Right lobe of liver (tissue), 6 donors: ENCODE measurements around the gene DSP. TPM values are rescaled to one million over a fixed set of nuclear protein-coding genes. Genes with fewer than 3 reads are reported as not detected.

Source experiments
- ATAC-seq, 4 donors: fragments of 200-7000 bp; cut with Tn5 transposase; one replicate each; pipeline ENCODE4 v1.9.1; 2020; ENCODE audit warnings: mild to moderate bottlenecking in 4 of 4, moderate library complexity in 4 of 4
- DNase-seq, 3 donors: peaks; one replicate each; pipeline ENCODE4 v3.0.0-alpha.2; 2020
- H3K27ac ChIP-seq, 3 donors: fragments of 200-600 bp; one replicate each; pipeline ENCODE4 v1.8.0; 2022
- H3K27me3 ChIP-seq, 2 donors: fragments of 200-600 bp; one replicate each; pipeline ENCODE4 v1.8.0; 2022
- H3K36me3 ChIP-seq, 4 donors: fragments of 200-600 bp; sonication (generic) in 1 of 4; one replicate each; pipeline versions ENCODE4 v1.5.1 to v1.8.0; 2017 to 2022; ENCODE audit warnings: control low read depth in 1 of 4
- H3K4me1 ChIP-seq, 4 donors: fragments of 200-600 bp; sonication (generic) in 1 of 4; one replicate each; pipeline versions ENCODE4 v1.5.1 to v1.8.0; 2017 to 2022; ENCODE audit warnings: control low read depth in 1 of 4
- H3K4me3 ChIP-seq, 3 donors: fragments of 200-600 bp; one replicate each; pipeline ENCODE4 v1.8.0; 2022
- H3K9me3 ChIP-seq, 4 donors: fragments of 200-600 bp; sonication (generic) in 1 of 4; one replicate each; pipeline versions ENCODE4 v1.5.1 to v1.8.0; 2017 to 2022; ENCODE audit warnings: control low read depth in 1 of 4
- POLR2A ChIP-seq: fragments of 450-650 bp; IDR thresholded peaks from one replicate; pipeline ENCODE4 v1.6.1; 2017; ENCODE audit warnings: antibody characterized with exemption, mild to moderate bottlenecking
- WGBS: methylation state at CpG from one replicate; pipeline ENCODE4 v1.1.6; 2018; ENCODE audit warnings: low coverage, low lambda C conversion rate; ENCODE audit not compliant: insufficient coverage; ENCODE audit errors: missing lambda C conversion rate; 5-methylcytosine and 5-hydroxymethylcytosine counted together
- intact Hi-C, 2 donors: fragments of 100-400 bp; cut with DNase I; formaldehyde crosslinking; loops; one replicate each; pipeline versions ENCODE4 v1.11.2 to v1.14.1; 2022
- long read RNA-seq: library from polyadenylated mRNA; unstranded; transcript quantifications from one replicate; pipeline ENCODE4 v2.0.0, GENCODE V29; 2019
- total RNA-seq, 6 experiments: library from RNA; depleted of rRNA in 2 of 6; stranded (reverse); fragments of >200 nt in 2 of 6; fragmentation: NEBNext Ultra II Directional in 3 of 6; extraction: Animal tissue kit (Norgen Biotek cat#: 25700) in 3 of 6; gene quantifications; one replicate each; pipeline versions ENCODE4 v1.1.0 to v1.2.4, GENCODE V29; 2016 to 2023
- TF ChIP-seq, protein P1 (sequence below), 4 donors: fragments of 200-600 bp in 3 of 4; fragments of 450-650 bp in 1 of 4; IDR thresholded peaks; one replicate each; pipeline versions ENCODE4 v1.5.1 to v1.8.0; 2016 to 2022; ENCODE audit warnings: antibody characterized with exemption in 4 of 4, mild to moderate bottlenecking in 2 of 4
- donor health status: DM: no; HTN: yes; CAD: no.
- donor health status: DM: no; HTN: no; CAD: no.
- donor health status: DM: no; HTN: no; CAD: no.
- donor health status: DM: no; HTN: yes; CAD: no.
- donor health status: DM: no; HTN: yes; CAD: no.

The DSP gene, protein sequence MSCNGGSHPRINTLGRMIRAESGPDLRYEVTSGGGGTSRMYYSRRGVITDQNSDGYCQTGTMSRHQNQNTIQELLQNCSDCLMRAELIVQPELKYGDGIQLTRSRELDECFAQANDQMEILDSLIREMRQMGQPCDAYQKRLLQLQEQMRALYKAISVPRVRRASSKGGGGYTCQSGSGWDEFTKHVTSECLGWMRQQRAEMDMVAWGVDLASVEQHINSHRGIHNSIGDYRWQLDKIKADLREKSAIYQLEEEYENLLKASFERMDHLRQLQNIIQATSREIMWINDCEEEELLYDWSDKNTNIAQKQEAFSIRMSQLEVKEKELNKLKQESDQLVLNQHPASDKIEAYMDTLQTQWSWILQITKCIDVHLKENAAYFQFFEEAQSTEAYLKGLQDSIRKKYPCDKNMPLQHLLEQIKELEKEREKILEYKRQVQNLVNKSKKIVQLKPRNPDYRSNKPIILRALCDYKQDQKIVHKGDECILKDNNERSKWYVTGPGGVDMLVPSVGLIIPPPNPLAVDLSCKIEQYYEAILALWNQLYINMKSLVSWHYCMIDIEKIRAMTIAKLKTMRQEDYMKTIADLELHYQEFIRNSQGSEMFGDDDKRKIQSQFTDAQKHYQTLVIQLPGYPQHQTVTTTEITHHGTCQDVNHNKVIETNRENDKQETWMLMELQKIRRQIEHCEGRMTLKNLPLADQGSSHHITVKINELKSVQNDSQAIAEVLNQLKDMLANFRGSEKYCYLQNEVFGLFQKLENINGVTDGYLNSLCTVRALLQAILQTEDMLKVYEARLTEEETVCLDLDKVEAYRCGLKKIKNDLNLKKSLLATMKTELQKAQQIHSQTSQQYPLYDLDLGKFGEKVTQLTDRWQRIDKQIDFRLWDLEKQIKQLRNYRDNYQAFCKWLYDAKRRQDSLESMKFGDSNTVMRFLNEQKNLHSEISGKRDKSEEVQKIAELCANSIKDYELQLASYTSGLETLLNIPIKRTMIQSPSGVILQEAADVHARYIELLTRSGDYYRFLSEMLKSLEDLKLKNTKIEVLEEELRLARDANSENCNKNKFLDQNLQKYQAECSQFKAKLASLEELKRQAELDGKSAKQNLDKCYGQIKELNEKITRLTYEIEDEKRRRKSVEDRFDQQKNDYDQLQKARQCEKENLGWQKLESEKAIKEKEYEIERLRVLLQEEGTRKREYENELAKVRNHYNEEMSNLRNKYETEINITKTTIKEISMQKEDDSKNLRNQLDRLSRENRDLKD (N-terminal part only)
- total RNA-seq = 10 to 100 TPM; 64.6 to 94.2 (median 82.1) TPM
- long read RNA-seq, partial matches to known transcripts = 13 of 15 reads
- long read RNA-seq, other reads (novel, unspliced or antisense) = 2 of 15 reads

DNA sequence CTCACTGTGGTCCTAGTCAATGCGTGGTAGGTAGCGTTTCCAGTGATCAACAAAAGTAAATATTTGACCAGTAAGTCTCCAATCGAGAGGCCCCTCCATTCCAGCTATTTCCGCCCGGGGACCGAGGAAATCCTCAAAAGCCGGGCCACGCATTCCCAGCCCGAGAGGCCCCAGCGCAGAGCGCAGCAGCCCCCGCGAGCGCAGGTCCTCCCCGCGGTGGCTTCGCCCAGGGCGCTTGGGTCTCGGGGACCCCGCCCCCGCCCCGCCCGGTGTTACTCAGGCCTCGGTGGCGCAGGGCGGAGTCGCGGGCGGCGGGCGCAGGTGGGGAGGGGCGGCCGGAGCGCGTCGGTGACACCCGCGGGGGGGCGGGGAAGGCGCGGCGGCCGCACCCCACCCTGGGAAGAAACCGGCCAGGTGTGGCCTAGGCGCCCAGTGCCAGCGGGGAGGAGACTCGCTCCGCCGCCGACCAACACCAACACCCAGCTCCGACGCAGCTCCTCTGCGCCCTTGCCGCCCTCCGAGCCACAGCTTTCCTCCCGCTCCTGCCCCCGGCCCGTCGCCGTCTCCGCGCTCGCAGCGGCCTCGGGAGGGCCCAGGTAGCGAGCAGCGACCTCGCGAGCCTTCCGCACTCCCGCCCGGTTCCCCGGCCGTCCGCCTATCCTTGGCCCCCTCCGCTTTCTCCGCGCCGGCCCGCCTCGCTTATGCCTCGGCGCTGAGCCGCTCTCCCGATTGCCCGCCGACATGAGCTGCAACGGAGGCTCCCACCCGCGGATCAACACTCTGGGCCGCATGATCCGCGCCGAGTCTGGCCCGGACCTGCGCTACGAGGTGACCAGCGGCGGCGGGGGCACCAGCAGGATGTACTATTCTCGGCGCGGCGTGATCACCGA, at the start of gene DSP:
DSP (plus strand) TSS at position 497 of the 890 bp plus-strand sequence; CDS start at position 742, 245 bp downstream.
- Histone ChIP-seq H3K36me3 (no peaks in the 10 kb centered on the region), H3K27me3 (no peaks in the 10 kb centered on the region), H3K4me3 (peak within 1 kb of the TSS; percentile 61 to 83 (median 71)), H3K27ac (peak within 1 kb of the TSS; percentile 87 to 94 (median 92)), H3K9me3 (no peaks in the 10 kb centered on the region), H3K4me1 (peaks cover 0 to 20% (median under 1%) of the 10 kb centered on the region in 4 donors)
- 2% methylated on average over 15 of the region's 105 CpGs for WGBS
- ATAC-seq = peak; percentile 70 to 86 (median 78)
- peak; percentile 94 for TF ChIP-seq POLR2A
- TF ChIP-seq, protein P1, sequence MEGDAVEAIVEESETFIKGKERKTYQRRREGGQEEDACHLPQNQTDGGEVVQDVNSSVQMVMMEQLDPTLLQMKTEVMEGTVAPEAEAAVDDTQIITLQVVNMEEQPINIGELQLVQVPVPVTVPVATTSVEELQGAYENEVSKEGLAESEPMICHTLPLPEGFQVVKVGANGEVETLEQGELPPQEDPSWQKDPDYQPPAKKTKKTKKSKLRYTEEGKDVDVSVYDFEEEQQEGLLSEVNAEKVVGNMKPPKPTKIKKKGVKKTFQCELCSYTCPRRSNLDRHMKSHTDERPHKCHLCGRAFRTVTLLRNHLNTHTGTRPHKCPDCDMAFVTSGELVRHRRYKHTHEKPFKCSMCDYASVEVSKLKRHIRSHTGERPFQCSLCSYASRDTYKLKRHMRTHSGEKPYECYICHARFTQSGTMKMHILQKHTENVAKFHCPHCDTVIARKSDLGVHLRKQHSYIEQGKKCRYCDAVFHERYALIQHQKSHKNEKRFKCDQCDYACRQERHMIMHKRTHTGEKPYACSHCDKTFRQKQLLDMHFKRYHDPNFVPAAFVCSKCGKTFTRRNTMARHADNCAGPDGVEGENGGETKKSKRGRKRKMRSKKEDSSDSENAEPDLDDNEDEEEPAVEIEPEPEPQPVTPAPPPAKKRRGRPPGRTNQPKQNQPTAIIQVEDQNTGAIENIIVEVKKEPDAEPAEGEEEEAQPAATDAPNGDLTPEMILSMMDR (IDR thresholded peaks at IDR 0.05) = no peak
- intact Hi-C loops = no loop called here
- peak; percentile 87 to 92 (median 92) for DNase-seq

GRCh38 chr6:7493866-7494265, 47.6 kb upstream of the DSP start:
- ATAC-seq (no peak), DNase-seq (no peak)
- TF ChIP-seq POLR2A = no peak
- TF ChIP-seq, protein P1 (IDR thresholded peaks at IDR 0.05) = no peak
- no peak overlapping the region for H3K4me3 ChIP-seq
- WGBS = 65% methylated on average over 2 of the region's 2 CpGs
- no peaks in the 10 kb centered on the region for H3K4me1 ChIP-seq
- no peaks in the 10 kb centered on the region for H3K9me3 ChIP-seq
- intact Hi-C loops = no loop called here
- H3K36me3 ChIP-seq = no peaks in the 10 kb centered on the region
- H3K27ac ChIP-seq = no peak overlapping the region
- no peaks in the 10 kb centered on the region for H3K27me3 ChIP-seq

- Histone ChIP-seq H3K27me3 (no peaks in the 10 kb centered on the region), H3K27ac (no peak overlapping the region), H3K36me3 (no peaks in the 10 kb centered on the region), H3K4me3 (no peak overlapping the region), H3K9me3 (no peaks in the 10 kb centered on the region), H3K4me1 (no peaks in the 10 kb centered on the region)
- WGBS = 80% methylated on average over 7 of the region's 7 CpGs
- intact Hi-C loops = no loop called here
- ATAC-seq (no peak), DNase-seq (no peak)
- no peak for TF ChIP-seq POLR2A
- TF ChIP-seq, protein P1 (IDR thresholded peaks at IDR 0.05) = no peak
These were observed 46.8 kb upstream of the DSP start for GRCh38 chr6:7494638-7495037.
